Measurements from ENCODE around the gene DCTN3.
A peak's percentile ranks its signal among the peaks of the same experiment; 100 is the strongest.

DNA sequence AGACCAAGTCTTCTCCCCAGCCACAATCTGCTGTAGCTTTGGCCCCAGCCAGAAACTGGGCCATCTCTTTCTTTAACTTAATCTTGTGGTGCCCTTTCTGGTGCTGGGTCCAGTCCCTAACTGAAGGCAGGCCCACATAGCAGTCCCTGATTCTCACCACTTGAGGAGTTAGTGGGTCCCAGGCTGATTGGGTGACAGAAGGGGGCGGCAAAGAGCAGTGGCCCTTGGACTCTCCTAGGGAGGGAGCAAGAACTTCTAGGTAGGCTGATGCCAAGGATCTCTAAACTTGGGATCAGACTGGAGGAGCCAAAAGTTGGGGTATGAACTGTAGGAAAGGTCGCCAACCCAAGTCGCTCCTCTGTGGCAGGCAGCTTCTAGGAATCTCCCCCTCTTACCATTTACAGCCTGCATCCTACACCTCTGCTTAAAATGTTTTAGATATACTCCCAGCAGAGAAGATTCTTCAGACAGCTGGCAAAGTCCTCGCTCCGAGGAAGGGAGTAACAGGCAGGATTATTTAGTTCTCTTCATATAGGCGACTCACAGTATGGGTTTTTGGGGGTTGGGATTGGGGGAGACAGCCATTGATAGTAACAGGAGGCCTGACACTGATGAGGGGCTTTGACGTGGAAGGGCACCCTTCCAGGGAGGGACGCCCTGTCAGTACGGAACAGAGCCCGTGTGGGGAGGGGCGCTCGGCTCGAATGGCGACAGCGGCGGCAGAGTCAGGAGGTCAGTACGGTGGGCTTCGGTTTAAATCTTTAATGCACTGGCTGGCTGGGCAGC, 44.2 kb upstream of the DCTN3 start:
- TF ChIP-seq, protein P1, sequence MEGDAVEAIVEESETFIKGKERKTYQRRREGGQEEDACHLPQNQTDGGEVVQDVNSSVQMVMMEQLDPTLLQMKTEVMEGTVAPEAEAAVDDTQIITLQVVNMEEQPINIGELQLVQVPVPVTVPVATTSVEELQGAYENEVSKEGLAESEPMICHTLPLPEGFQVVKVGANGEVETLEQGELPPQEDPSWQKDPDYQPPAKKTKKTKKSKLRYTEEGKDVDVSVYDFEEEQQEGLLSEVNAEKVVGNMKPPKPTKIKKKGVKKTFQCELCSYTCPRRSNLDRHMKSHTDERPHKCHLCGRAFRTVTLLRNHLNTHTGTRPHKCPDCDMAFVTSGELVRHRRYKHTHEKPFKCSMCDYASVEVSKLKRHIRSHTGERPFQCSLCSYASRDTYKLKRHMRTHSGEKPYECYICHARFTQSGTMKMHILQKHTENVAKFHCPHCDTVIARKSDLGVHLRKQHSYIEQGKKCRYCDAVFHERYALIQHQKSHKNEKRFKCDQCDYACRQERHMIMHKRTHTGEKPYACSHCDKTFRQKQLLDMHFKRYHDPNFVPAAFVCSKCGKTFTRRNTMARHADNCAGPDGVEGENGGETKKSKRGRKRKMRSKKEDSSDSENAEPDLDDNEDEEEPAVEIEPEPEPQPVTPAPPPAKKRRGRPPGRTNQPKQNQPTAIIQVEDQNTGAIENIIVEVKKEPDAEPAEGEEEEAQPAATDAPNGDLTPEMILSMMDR (IDR thresholded peaks at IDR 0.05; ENCODE audit: extremely low read depth in 1 of 2, insufficient read depth in 1 of 2, low read depth in 1 of 2, low read length in 2 of 2) = peak; percentile 90 to 95
- TF ChIP-seq EZH2 (IDR thresholded peaks at IDR 0.05; ENCODE audit: borderline replicate concordance, low read depth, low read length, severe bottlenecking) (no peak), POLR2A (IDR thresholded peaks at IDR 0.05; ENCODE audit: low read depth, low read length) (no peak)
